ENCODE measurements around the gene MORF4L2.
"Not testable (repeated sequence)": the region's sequence is repeated elsewhere in the genome, so short reads cannot be mapped to it uniquely, and the experiment has no call there.

MORF4L2 gene

DNA sequence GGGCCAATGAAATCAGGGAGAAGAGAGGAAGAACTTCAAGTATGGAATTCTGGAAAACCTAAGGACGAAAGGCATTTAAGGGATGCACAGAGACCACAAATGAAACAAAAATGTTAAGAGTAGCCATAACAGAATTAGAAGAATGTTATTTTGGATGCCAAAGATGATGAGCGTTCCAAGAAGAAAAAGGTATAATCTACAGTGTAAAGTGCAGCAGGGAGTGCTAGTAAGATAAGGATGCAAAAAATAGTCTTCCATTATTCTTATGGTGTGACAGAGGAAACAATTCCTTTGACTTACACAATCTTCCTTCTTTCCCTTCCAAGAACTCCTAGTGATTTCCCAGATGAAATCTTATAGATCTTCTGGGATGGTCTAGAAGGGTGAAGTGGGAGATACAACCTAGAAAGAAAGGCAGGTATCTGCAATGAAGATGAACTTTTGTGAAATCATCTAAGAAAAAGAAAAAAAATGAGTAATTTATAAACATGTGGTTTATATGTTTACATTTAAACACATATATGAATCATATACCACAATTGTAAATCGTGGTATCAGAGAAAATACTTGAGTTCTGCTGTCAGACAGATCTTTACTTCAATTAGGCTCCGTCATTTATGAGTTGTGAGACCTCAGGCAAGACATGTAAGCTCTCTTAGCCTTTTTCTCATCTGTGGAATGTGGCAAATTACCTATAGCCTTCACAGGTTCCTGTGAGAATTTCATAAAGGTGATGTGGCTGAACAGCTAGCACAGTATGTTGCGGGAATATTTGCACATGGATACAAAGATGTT lies 8.1 kb downstream of the MORF4L2 start:
- DNase-seq: peak in 1 of 2 experiments; percentile 2

GRCh38 chrX:103674531-103675454 lies 11.7 kb downstream of the MORF4L2 start:
- DNase-seq: no peak

- DNase-seq: no peak
Measured at GRCh38 chrX:103669745-103670144, 16.8 kb downstream of the MORF4L2 start.

GRCh38 chrX:103666202-103667107 lies 20.0 kb downstream of the MORF4L2 start:
- DNase-seq: no peak

GRCh38 chrX:103663981-103664762 lies 22.3 kb downstream of the MORF4L2 start:
- DNase-seq: no peak

GRCh38 chrX:103659460-103659859 lies 27.0 kb downstream of the MORF4L2 start:
- DNase-seq: not testable (repeated sequence)

- no peak for DNase-seq
Measured at GRCh38 chrX:103658681-103659433, 27.6 kb downstream of the MORF4L2 start.

DNA sequence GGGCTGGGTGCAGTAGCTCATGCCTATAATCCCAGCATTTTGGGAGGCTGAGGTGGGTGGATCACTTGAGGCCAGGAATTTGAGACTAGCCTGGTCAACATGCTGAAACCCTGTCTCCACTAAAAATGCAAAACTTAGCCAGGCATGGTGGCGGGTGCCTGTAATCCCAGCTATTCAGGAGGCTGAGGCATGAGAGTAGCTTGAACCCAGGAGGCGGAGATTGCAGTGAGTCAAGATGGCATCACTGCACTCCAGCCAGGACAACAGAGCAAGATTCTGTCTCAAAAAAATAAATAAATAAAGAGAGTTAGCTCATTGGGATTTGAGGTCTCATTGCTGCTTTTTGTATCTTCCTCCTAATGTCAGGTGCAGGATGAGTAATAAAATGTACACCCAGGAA lies 29.4 kb downstream of the MORF4L2 start:
- not testable (repeated sequence) for DNase-seq

DNA sequence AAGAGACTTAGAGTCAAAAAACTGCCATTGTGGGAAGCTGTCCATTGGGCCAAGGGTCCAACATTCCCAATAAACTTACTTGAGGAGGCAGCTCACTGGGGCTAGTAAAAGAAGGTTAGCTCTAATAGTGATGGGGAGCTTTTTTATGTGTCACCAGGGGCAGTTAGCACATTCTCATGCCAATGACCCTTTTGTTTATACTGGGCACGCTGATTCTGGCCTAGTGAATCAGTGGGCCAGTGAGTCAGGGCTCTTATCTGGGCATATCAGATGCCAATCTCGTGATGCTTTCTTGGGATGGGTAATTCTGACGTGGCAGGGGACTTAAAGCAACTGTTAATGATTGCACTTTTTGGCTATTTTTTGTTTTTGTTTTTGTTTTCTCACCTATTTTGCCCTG lies 29.9 kb downstream of the MORF4L2 start:
- DNase-seq: peak; percentile 54 to 77

GRCh38 chrX:103655230-103656000 lies 31.1 kb downstream of the MORF4L2 start:
- DNase-seq: not testable (repeated sequence)

DNA sequence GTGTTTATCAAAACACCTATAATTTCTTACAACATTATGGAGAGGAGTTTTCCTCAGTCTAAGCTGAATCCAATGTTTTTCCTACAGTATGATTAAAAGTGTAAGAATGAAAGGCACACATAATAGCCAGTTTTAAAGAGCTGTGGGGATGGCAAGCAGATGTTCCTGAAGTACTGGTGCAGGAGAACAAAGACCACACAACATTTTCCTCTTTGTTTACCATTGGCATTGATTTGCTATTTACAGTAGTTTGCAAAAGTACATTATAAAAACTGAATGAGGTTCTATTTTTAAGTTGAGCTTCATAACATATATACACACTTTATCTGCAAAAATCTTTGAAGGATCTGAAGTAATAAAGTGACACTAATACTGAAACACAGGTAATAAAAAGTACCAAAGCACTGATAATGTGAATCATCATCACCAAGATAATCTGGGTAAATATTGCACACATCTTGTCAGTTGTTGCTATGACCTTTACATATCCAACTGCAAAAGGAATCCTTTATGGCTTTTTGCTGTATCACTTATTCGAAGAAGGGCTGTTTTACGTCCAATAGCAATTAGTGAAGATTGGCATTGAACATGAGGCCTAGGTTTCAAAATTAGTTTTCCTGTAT lies 35.2 kb downstream of the MORF4L2 start:
- DNase-seq: no peak

- DNase-seq: no peak
Measured at GRCh38 chrX:103647630-103648029, 38.9 kb downstream of the MORF4L2 start.

- no peak for DNase-seq
Measured at GRCh38 chrX:103644125-103644524, 42.4 kb downstream of the MORF4L2 start.

DNA sequence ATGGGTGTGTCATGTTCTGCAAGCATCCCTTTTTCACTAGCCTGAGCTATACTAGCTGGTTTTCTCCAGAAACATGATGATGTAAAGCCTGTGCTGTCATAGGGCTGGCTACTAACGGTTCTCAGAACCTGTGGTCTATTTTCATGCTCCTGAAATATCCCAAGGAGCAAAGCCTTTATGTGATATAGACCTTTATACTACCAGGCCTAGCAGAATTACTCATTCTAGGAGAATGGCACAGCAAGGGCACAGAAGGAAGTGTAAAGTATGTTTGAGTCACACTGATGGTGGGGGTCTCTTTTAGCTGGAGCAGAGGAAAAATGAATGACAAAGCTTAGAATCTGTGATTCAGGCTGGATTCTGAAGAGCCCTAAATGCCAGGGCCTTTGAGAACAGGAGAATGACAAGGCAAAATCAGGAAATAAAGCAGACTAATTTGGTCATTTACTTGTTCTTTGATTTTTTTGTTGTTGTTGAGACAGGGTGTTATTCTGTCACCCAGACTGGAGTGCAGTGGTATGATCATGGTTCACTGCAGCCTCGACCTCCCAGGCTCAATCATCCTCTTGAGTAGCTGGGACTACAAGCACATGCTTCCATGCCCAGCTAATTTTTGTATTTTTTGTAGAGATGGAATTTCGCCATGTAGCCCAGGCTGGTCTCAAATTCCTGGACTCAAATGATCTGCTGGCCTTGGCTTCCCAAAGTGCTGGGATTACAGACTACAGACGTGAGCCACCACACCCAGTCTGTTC lies 45.9 kb downstream of the MORF4L2 start:
- no peak for DNase-seq

DNA sequence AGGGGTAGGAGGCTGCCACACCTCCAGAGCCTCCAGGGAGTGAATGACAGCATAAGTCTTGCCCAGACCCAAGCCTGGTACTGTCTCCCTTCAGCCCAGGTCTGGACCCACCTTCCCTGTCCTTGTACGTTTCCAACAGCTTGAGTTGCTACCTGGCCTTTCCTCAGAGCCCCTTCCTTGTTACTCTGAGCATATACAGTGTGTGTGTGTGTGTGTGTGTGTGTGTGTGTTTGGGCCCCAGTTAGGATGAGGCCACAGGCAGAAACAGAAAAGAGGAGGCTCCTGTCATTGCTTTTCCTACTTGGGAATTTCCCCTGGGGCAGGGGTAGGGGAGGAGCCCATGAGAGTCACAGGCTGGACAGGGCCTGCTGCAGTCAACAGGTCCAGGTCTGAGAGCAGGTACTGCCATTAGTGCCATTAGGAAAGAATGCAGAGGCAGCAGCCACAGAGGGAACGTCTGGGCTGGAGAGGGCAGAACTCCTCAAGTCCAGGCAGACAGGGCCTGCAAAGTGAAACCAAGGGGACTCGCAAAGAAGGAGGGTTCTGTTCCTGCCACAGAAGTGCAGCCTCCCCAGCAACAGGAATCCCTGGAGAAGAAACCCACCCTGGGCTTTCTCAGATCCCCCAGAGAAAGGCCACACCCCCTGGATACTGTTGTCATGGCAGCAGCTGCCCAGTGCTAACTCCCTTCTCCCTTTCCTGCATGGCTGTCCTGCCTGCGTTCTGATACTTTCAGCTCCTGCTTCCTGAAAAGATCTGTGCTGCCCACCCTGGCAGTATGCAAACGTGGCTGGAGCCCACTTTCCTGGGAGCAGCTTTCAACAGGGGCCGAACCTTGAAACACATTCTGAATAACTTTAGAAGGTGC lies 47.8 kb downstream of the MORF4L2 start:
- DNase-seq: not testable (repeated sequence)

DNA sequence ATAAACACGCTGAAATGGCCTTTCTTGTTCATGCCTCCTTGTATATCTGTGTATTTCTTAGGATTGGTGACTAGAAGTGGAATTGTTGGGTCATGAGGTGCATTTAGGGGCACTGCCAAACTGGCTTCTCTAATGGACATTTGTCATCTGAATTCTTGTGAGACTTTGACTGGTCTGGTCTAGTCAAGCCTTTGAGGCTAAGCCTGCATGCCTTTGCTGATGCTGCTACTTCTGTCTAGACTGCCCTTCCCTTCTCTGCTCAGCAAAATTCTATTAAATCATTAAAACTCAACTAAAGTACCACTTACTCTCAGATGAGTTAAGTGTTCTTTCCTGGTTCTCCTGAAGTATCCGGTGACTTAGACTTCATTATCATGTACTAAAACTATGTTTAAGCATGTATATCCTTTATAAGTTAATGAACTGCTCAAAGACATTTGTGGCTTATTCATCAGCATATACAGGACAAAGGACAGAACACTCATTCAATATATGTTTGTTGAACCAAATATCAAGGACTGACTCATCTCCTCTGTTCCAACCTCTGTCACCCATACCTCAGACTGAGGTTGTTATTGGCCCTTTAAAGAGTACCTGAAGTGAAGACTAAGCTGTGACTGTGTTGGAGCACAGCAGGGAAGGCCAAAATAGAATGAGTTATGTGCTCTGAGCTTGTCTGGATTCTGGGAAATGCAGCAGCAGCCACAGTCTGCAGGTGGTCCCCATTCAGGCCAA lies 48.7 kb downstream of the MORF4L2 start:
- DNase-seq: no peak

- no peak for DNase-seq
Measured at GRCh38 chrX:103635436-103635835, 51.1 kb downstream of the MORF4L2 start.
